Endodermal cell (in vitro differentiated cells): ENCODE measurements around the gene CACNA1H. TPM values are rescaled to one million over a fixed set of nuclear protein-coding genes. Genes with fewer than 3 reads are reported as not detected.

Experiments used
- DNase-seq: peaks from one replicate; pipeline ENCODE4 v3.0.0-alpha.2; 2017
- H3K27ac ChIP-seq: 2 replicates; pipeline ENCODE4 v1.5.1; 2013; ENCODE audit warnings: mild to moderate bottlenecking, low read depth, low read length, moderate library complexity
- H3K27me3 ChIP-seq: 2 replicates; pipeline ENCODE4 v1.6.1; 2013; ENCODE audit warnings: mild to moderate bottlenecking, low read length, moderate library complexity; ENCODE audit not compliant: insufficient read depth, control insufficient read depth, poor library complexity, severe bottlenecking
- H3K36me3 ChIP-seq: 2 replicates; pipeline ENCODE4 v1.7.0; 2013; ENCODE audit warnings: mild to moderate bottlenecking, low read length, moderate library complexity; ENCODE audit not compliant: control insufficient read depth, insufficient read depth
- H3K4me1 ChIP-seq: one replicate; pipeline ENCODE4 v1.7.0; 2013; ENCODE audit warnings: low read length; ENCODE audit not compliant: control insufficient read depth, insufficient read depth
- H3K4me3 ChIP-seq: 2 replicates; pipeline ENCODE4 v1.5.1; 2013; ENCODE audit warnings: mild to moderate bottlenecking, low read length, moderate library complexity
- H3K9ac ChIP-seq: 2 replicates; pipeline ENCODE4 v1.6.1; 2013; ENCODE audit warnings: mild to moderate bottlenecking, low read length, moderate library complexity; ENCODE audit not compliant: poor library complexity, severe bottlenecking; ENCODE audit errors: extremely low read depth
- H3K9me3 ChIP-seq: 2 replicates; pipeline ENCODE4 v1.6.1; 2013; ENCODE audit warnings: mild to moderate bottlenecking, low read length, moderate library complexity; ENCODE audit not compliant: control insufficient read depth
- H3K27ac Mint-ChIP-seq: 2 replicates; pipeline ENCODE4 v1.8.0; 2020; ENCODE audit warnings: mixed read lengths
- H3K27me3 Mint-ChIP-seq: 2 replicates; pipeline ENCODE4 v1.8.0; 2021; ENCODE audit warnings: mild to moderate bottlenecking, mixed read lengths; ENCODE audit not compliant: insufficient read depth
- H3K36me3 Mint-ChIP-seq: 2 replicates; pipeline ENCODE4 v1.8.0; 2020; ENCODE audit warnings: low read depth, mixed read lengths
- H3K4me1 Mint-ChIP-seq: 2 replicates; pipeline ENCODE4 v1.8.0; 2020; ENCODE audit warnings: mixed read lengths
- H3K4me3 Mint-ChIP-seq: 2 replicates; pipeline ENCODE4 v1.8.0; 2020; ENCODE audit warnings: mild to moderate bottlenecking, moderate library complexity, mixed read lengths
- H3K9me3 Mint-ChIP-seq: 2 replicates; pipeline ENCODE4 v1.8.0; 2020; ENCODE audit warnings: mild to moderate bottlenecking, mixed read lengths
- CTCF ChIP-seq: fragments of 200-600 bp; sonication (generic); conservative IDR thresholded peaks from 2 replicates; pipeline ENCODE4 v1.5.0; 2021; ENCODE audit warnings: antibody characterized with exemption, mild to moderate bottlenecking
- WGBS, 2 experiments: methylation state at CpG; one replicate each; pipeline versions ENCODE4 v1.1.5 to v1.1.7; 2013; ENCODE audit warnings: missing lambda C conversion rate in 2 of 2, mixed read lengths in 1 of 2; ENCODE audit not compliant: insufficient coverage in 1 of 2, insufficient read length in 1 of 2; 5-methylcytosine and 5-hydroxymethylcytosine counted together
- total RNA-seq, 2 donors: library from RNA; stranded (reverse); fragmentation: NEBNext Ultra II Directional in 1 of 2; extraction: Animal tissue kit (Norgen Biotek cat#: 25700) in 1 of 2; gene quantifications; 2 replicates in 1 of 2; 3 replicates in 1 of 2; pipeline ENCODE4 v1.2.1, GENCODE V29; 2021

Gene CACNA1H
- total RNA-seq, 2 donors from 2014 or later = 31.6 to 45.0 TPM

DNA sequence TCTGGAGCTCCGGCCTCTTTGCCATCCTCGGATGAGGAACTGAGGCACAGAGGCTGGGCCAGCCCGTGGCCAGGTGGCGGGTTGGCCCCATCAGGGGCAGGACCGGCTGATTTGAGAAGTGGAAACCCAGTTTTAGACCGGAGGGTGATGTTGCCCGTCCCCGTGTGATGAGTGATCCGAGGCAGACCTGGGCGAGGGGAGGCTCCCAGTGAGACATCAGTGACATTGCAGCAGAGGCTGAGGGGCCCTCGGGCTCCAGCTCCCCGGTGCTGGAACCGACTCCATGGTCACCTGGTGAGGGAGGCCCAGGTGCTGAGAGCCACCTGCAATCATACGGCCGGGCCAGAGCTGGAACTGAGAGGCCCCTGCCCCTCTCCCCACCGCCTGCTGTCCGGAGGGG lies 26.9 kb upstream of the CACNA1H start:
- H3K4me3 Mint-ChIP-seq = no peak overlapping the region
- H3K36me3 Mint-ChIP-seq = no peaks in the 10 kb centered on the region
- no peak overlapping the region for H3K27ac Mint-ChIP-seq
- 89 to 94% methylated on average over 12 to 17 of the region's 17 CpGs for WGBS, 2 experiments
- H3K27me3 ChIP-seq = no peaks in the 10 kb centered on the region
- no peak overlapping the region for H3K4me3 ChIP-seq
- H3K27ac ChIP-seq = no peak overlapping the region
- no peak for DNase-seq
- H3K4me1 ChIP-seq = no peaks in the 10 kb centered on the region
- no peaks in the 10 kb centered on the region for H3K9me3 Mint-ChIP-seq
- H3K9ac ChIP-seq = no peak overlapping the region
- TF ChIP-seq CTCF = no peak
- H3K4me1 Mint-ChIP-seq = no peaks in the 10 kb centered on the region
- H3K36me3 ChIP-seq = no peaks in the 10 kb centered on the region
- no peaks in the 10 kb centered on the region for H3K27me3 Mint-ChIP-seq
- no peaks in the 10 kb centered on the region for H3K9me3 ChIP-seq

GRCh38 chr16:1126586-1126985 lies 26.3 kb upstream of the CACNA1H start:
- H3K9me3 Mint-ChIP-seq = no peaks in the 10 kb centered on the region
- Histone ChIP-seq H3K27me3 (no peaks in the 10 kb centered on the region), H3K9me3 (no peaks in the 10 kb centered on the region), H3K4me3 (no peak overlapping the region), H3K9ac (no peak overlapping the region), H3K36me3 (no peaks in the 10 kb centered on the region), H3K27ac (no peak overlapping the region), H3K4me1 (no peaks in the 10 kb centered on the region)
- no peak for TF ChIP-seq CTCF
- DNase-seq = no peak
- no peak overlapping the region for H3K4me3 Mint-ChIP-seq
- no peaks in the 10 kb centered on the region for H3K27me3 Mint-ChIP-seq
- WGBS, 2 experiments = 79 to 82% methylated on average over 8 to 10 of the region's 10 CpGs
- H3K4me1 Mint-ChIP-seq = no peaks in the 10 kb centered on the region
- H3K27ac Mint-ChIP-seq = no peak overlapping the region
- no peaks in the 10 kb centered on the region for H3K36me3 Mint-ChIP-seq

DNA sequence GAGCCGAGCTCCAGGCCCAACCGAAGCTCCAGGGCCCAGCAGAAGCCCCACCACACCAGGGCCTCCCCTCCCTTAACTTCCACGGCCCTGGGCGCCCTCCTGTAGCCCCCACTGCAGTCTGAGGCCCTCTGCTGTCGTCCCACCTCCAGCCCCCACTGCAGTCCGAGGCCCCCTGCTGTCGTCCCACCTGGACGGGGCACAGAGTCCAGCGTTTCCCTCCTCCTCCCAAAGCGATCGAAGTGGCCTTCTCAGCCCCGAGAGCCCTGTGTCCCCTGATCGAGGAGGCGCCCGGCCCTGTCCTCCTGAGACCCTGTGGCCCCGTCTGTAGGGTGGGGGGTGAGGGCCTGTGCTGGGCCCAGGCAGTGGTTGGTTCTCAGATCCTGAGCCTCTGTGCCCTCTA lies 25.8 kb upstream of the CACNA1H start:
- H3K27ac ChIP-seq = no peak overlapping the region
- WGBS, 2 experiments = 81 to 90% methylated on average over 6 to 16 of the region's 16 CpGs
- no peak overlapping the region for H3K27ac Mint-ChIP-seq
- H3K9me3 ChIP-seq = no peaks in the 10 kb centered on the region
- H3K36me3 Mint-ChIP-seq = no peaks in the 10 kb centered on the region
- no peaks in the 10 kb centered on the region for H3K4me1 ChIP-seq
- no peaks in the 10 kb centered on the region for H3K27me3 Mint-ChIP-seq
- no peaks in the 10 kb centered on the region for H3K27me3 ChIP-seq
- H3K36me3 ChIP-seq = no peaks in the 10 kb centered on the region
- no peak for TF ChIP-seq CTCF
- no peak overlapping the region for H3K9ac ChIP-seq
- H3K4me3 Mint-ChIP-seq = no peak overlapping the region
- no peaks in the 10 kb centered on the region for H3K9me3 Mint-ChIP-seq
- H3K4me1 Mint-ChIP-seq = no peaks in the 10 kb centered on the region
- H3K4me3 ChIP-seq = no peak overlapping the region
- DNase-seq = no peak
